ENCODE measurements around the gene ACTMAP.
"Not testable (repeated sequence)": the region's sequence is repeated elsewhere in the genome, so short reads cannot be mapped to it uniquely, and the experiment has no call there.

Gene ACTMAP

GRCh38 chr19:40768869-40769268 lies 18.6 kb upstream of the ACTMAP start:
- DNase-seq (ENCODE audit: low read depth in 1 of 2, low spot score in 1 of 2), result no peak
- no peaks in the 10 kb centered on the region for H3K27me3 ChIP-seq (ENCODE audit: insufficient read depth, poor library complexity, severe bottlenecking)
- TF ChIP-seq SPI1 (IDR thresholded peaks at IDR 0.05; ENCODE audit: borderline replicate concordance, low read depth), result no peak
- TF ChIP-seq REST (IDR thresholded peaks at IDR 0.05; ENCODE audit: insufficient replicate concordance, low read depth), result no peak
- TF ChIP-seq GABPA (IDR thresholded peaks at IDR 0.05; ENCODE audit: low read depth), result no peak
- TF ChIP-seq CTCF (IDR thresholded peaks at IDR 0.05; ENCODE audit: insufficient read depth, low read length), result no peak
- no peak for TF ChIP-seq POLR2AphosphoS5 (IDR thresholded peaks at IDR 0.05; ENCODE audit: low read depth)

GRCh38 chr19:40766385-40766784 lies 16.1 kb upstream of the ACTMAP start:
- H3K27me3 ChIP-seq (ENCODE audit: insufficient read depth, poor library complexity, severe bottlenecking); H3K4me3 ChIP-seq (replicated peaks; ENCODE audit: insufficient read depth, low read length); DNase-seq (ENCODE audit: low read depth in 1 of 2, low spot score in 1 of 2); H3K27ac ChIP-seq (replicated peaks): not testable (repeated sequence)

More at GRCh38 chr19:40768869-40769268, 18.6 kb upstream of the ACTMAP start:
- no peak overlapping the region for H3K27ac ChIP-seq (replicated peaks)
- H3K4me3 ChIP-seq (replicated peaks; ENCODE audit: insufficient read depth, low read length), result no peak overlapping the region

- no peak for DNase-seq (ENCODE audit: low read depth in 1 of 2, low spot score in 1 of 2)
- no peaks in the 10 kb centered on the region for H3K27me3 ChIP-seq (ENCODE audit: insufficient read depth, poor library complexity, severe bottlenecking)
- TF ChIP-seq GABPA (IDR thresholded peaks at IDR 0.05; ENCODE audit: low read depth) (no peak), SPI1 (IDR thresholded peaks at IDR 0.05; ENCODE audit: borderline replicate concordance, low read depth) (no peak), POLR2AphosphoS5 (IDR thresholded peaks at IDR 0.05; ENCODE audit: low read depth) (no peak), REST (IDR thresholded peaks at IDR 0.05; ENCODE audit: insufficient replicate concordance, low read depth) (no peak), CTCF (IDR thresholded peaks at IDR 0.05; ENCODE audit: insufficient read depth, low read length) (no peak)
- H3K27ac ChIP-seq (replicated peaks), result no peak overlapping the region
- H3K4me3 ChIP-seq (replicated peaks; ENCODE audit: insufficient read depth, low read length), result no peak overlapping the region
Measured at GRCh38 chr19:40763963-40764362, 13.7 kb upstream of the ACTMAP start.

GRCh38 chr19:40763526-40763925 lies 13.2 kb upstream of the ACTMAP start:
- no peak overlapping the region for H3K27ac ChIP-seq (replicated peaks)
- TF ChIP-seq POLR2AphosphoS5 (IDR thresholded peaks at IDR 0.05; ENCODE audit: low read depth) (no peak), SPI1 (IDR thresholded peaks at IDR 0.05; ENCODE audit: borderline replicate concordance, low read depth) (no peak), GABPA (IDR thresholded peaks at IDR 0.05; ENCODE audit: low read depth) (no peak)
- no peak overlapping the region for H3K4me3 ChIP-seq (replicated peaks; ENCODE audit: insufficient read depth, low read length)
- no peaks in the 10 kb centered on the region for H3K27me3 ChIP-seq (ENCODE audit: insufficient read depth, poor library complexity, severe bottlenecking)
- no peak for DNase-seq (ENCODE audit: low read depth in 1 of 2, low spot score in 1 of 2)

GRCh38 chr19:40762754-40763470 lies 12.6 kb upstream of the ACTMAP start:
- peak; percentile 21; the same call in 1 of the 2 replicates for TF ChIP-seq POLR2AphosphoS5 (IDR thresholded peaks at IDR 0.05; ENCODE audit: low read depth)
- TF ChIP-seq REST (IDR thresholded peaks at IDR 0.05; ENCODE audit: insufficient replicate concordance, low read depth), result no peak
- Histone ChIP-seq H3K27me3 (ENCODE audit: insufficient read depth, poor library complexity, severe bottlenecking) (no peaks in the 10 kb centered on the region), H3K4me3 (replicated peaks; ENCODE audit: insufficient read depth, low read length) (no peak overlapping the region), H3K27ac (replicated peaks) (no peak overlapping the region)
- DNase-seq (ENCODE audit: low read depth in 1 of 2, low spot score in 1 of 2), result no peak
